C4-2B (cell line): Measurements from ENCODE around the gene CD47.

Source experiments
- CTCF ChIP-seq: fragments of 450-650 bp; conservative IDR thresholded peaks from 2 replicates; pipeline ENCODE4 v1.5.1; 2017; ENCODE audit warnings: mild to moderate bottlenecking
- ZFX ChIP-seq: fragments of 450-650 bp; IDR thresholded peaks from 2 replicates; pipeline ENCODE4 v1.6.1; 2017

DNA sequence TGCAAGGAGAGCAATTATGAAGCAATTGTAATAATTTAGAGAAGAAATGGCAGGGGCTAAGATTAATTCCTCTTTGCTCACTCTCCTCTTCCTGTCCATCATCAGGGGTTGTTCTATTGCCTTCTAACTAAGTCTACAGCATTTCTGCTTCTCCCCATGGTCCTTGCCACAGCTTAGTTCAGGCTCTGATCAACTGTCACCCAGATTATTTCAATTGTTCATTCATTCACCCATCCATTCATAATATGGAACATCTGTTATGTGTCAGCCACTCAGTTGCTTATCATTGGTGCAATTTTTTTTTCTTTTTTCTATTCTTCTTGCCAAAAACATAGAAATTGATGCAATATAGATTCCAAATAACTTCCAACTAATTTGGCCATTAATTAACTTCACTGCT, 93.2 kb downstream of the CD47 start:
- TF ChIP-seq CTCF (no peak), ZFX (no peak)
